GM23338 (cell line): ENCODE results near the gene INTS2. TPM values are rescaled to one million over a fixed set of nuclear protein-coding genes. Genes with fewer than 3 reads are reported as not detected.

ENCODE experiments used
- ATAC-seq: fragments of 200-7000 bp; cut with Tn5 transposase; 3 replicates; pipeline ENCODE4 v1.9.1; 2020
- DNase-seq: peaks from one replicate; pipeline ENCODE4 v3.0.0-alpha.2; 2015; ENCODE audit warnings: low spot score
- H2AFZ ChIP-seq: fragments of 200-600 bp; sonication (generic); 2 replicates; pipeline ENCODE4 v1.8.0; 2016; ENCODE audit warnings: antibody characterized with exemption, mild to moderate bottlenecking, moderate library complexity
- H3F3A ChIP-seq: fragments of 200-600 bp; sonication (generic); replicated peaks from 2 replicates; pipeline ENCODE4 v1.8.0; 2017; ENCODE audit warnings: antibody characterized with exemption, mixed run types, low read depth
- H3K27ac ChIP-seq: fragments of 200-600 bp; sonication (generic); 2 replicates; pipeline ENCODE4 v1.6.1; 2016; ENCODE audit warnings: low read depth
- H3K27me3 ChIP-seq: fragments of 200-600 bp; sonication (generic); 2 replicates; pipeline ENCODE4 v1.8.0; 2016; ENCODE audit warnings: mild to moderate bottlenecking, mixed run types, moderate library complexity; ENCODE audit not compliant: insufficient read depth
- H3K36me3 ChIP-seq: fragments of 200-600 bp; sonication (generic); 2 replicates; pipeline ENCODE4 v1.8.0; 2016; ENCODE audit warnings: mild to moderate bottlenecking; ENCODE audit not compliant: insufficient read depth
- H3K4me1 ChIP-seq: fragments of 200-600 bp; sonication (generic); 2 replicates; pipeline ENCODE4 v1.8.0; 2016; ENCODE audit warnings: mild to moderate bottlenecking, moderate library complexity; ENCODE audit not compliant: insufficient read depth
- H3K4me2 ChIP-seq: fragments of 200-600 bp; sonication (generic); 2 replicates; pipeline ENCODE4 v1.7.1; 2017; ENCODE audit warnings: mixed run types
- H3K4me3 ChIP-seq: fragments of 200-600 bp; sonication (generic); 2 replicates; pipeline ENCODE4 v1.6.1; 2016; ENCODE audit warnings: mixed run types
- H3K79me2 ChIP-seq: fragments of 200-600 bp; sonication (generic); replicated peaks from 2 replicates; pipeline ENCODE4 v1.8.0; 2017; ENCODE audit warnings: mild to moderate bottlenecking; ENCODE audit not compliant: insufficient read depth
- H3K9me2 ChIP-seq: fragments of 200-600 bp; sonication (generic); 2 replicates; pipeline ENCODE4 v1.8.0; 2017; ENCODE audit not compliant: insufficient read depth
- H4K20me1 ChIP-seq: fragments of 200-600 bp; sonication (generic); replicated peaks from 2 replicates; pipeline ENCODE4 v1.8.0; 2017; ENCODE audit warnings: mild to moderate bottlenecking; ENCODE audit not compliant: insufficient read depth
- H3K27ac Mint-ChIP-seq: 2 replicates; pipeline ENCODE4 v1.8.0; 2020; ENCODE audit warnings: inconsistent platforms, mild to moderate bottlenecking, moderate library complexity, mixed read lengths
- H3K27me3 Mint-ChIP-seq: 3 replicates; pipeline ENCODE4 v1.8.0; 2022; ENCODE audit warnings: low read depth, mild to moderate bottlenecking, moderate library complexity, mixed read lengths, inconsistent platforms; ENCODE audit not compliant: insufficient read depth, poor library complexity
- H3K36me3 Mint-ChIP-seq: 3 replicates; pipeline ENCODE4 v1.8.0; 2021; ENCODE audit warnings: low read depth, mild to moderate bottlenecking, inconsistent platforms, moderate library complexity, mixed read lengths
- H3K4me1 Mint-ChIP-seq: 3 replicates; pipeline ENCODE4 v1.8.0; 2020; ENCODE audit warnings: mild to moderate bottlenecking, inconsistent platforms, mixed read lengths
- H3K4me3 Mint-ChIP-seq: 3 replicates; pipeline ENCODE4 v1.8.0; 2021; ENCODE audit warnings: moderate library complexity, mild to moderate bottlenecking, inconsistent platforms, mixed read lengths
- H3K9me3 Mint-ChIP-seq: 3 replicates; pipeline ENCODE4 v1.8.0; 2020; ENCODE audit warnings: moderate library complexity, mild to moderate bottlenecking, inconsistent platforms, mixed read lengths
- CREB1 ChIP-seq: fragments of 250-450 bp; sonication (Bioruptor Pico); IDR thresholded peaks from 2 replicates; pipeline ENCODE4 v1.5.0; 2020; ENCODE audit warnings: low read depth, mild to moderate bottlenecking, moderate library complexity
- JUNB ChIP-seq: IDR thresholded peaks from one replicate; pipeline ENCODE4 v1.6.1; 2016; ENCODE audit warnings: antibody characterized with exemption; ENCODE audit not compliant: unreplicated experiment
- NANOG ChIP-seq: IDR thresholded peaks from 2 replicates; pipeline ENCODE4 v1.6.1; 2016; ENCODE audit warnings: antibody characterized with exemption, borderline replicate concordance
- POLR2AphosphoS5 ChIP-seq: IDR thresholded peaks from 2 replicates; pipeline ENCODE4 v1.6.1; 2016; ENCODE audit warnings: antibody characterized with exemption, low read depth
- ZNF114 ChIP-seq: fragments of 250-450 bp; sonication (Bioruptor Pico); IDR thresholded peaks from 2 replicates; pipeline ENCODE4 v1.5.0; 2020; ENCODE audit warnings: mild to moderate bottlenecking, moderate library complexity
- ZNF331 ChIP-seq: fragments of 250-450 bp; sonication (Bioruptor Pico); IDR thresholded peaks from 2 replicates; pipeline ENCODE4 v1.5.0; 2020; ENCODE audit warnings: low read depth, mild to moderate bottlenecking, moderate library complexity
- polyA plus RNA-seq: library from polyadenylated mRNA; unstranded; fragments of >200 nt; fragmentation: Nextera tagmentation; extraction: Ambion mirVana; gene quantifications from 2 replicates; pipeline ENCODE4 v1.2.1, GENCODE V29; 2016
- total RNA-seq: library from RNA; depleted of rRNA; stranded (reverse); fragments of >200 nt; shearing (Covaris generic); gene quantifications from 2 replicates; pipeline ENCODE4 v1.2.3, GENCODE V29; 2014
- TF ChIP-seq, protein P1 (sequence below): IDR thresholded peaks from one replicate; pipeline ENCODE4 v1.6.1; 2018; ENCODE audit warnings: antibody characterized with exemption; ENCODE audit not compliant: unreplicated experiment
- TF ChIP-seq, protein P2 (sequence below): IDR thresholded peaks from 2 replicates; pipeline ENCODE4 v1.6.1; 2016; ENCODE audit warnings: antibody characterized with exemption
- TF ChIP-seq, protein P3 (sequence below): fragments of 250-450 bp; sonication (Bioruptor Pico); IDR thresholded peaks from 2 replicates; pipeline ENCODE4 v1.5.0; 2020; ENCODE audit warnings: mild to moderate bottlenecking, moderate library complexity
- TF ChIP-seq, protein P4 (sequence below), 2 experiments: fragments of 200-600 bp in 1 of 2; sonication (generic) in 1 of 2; conservative IDR thresholded peaks; 2 replicates each; pipeline versions ENCODE4 v1.5.1 to v1.6.1; 2016 to 2017; ENCODE audit warnings: antibody characterized with exemption in 2 of 2, low read depth in 2 of 2, mild to moderate bottlenecking in 2 of 2, moderate library complexity in 1 of 2

Gene INTS2
- total and polyA plus RNA-seq, 2 experiments from 2014 or later, result 5.9 to 31.6 TPM

DNA sequence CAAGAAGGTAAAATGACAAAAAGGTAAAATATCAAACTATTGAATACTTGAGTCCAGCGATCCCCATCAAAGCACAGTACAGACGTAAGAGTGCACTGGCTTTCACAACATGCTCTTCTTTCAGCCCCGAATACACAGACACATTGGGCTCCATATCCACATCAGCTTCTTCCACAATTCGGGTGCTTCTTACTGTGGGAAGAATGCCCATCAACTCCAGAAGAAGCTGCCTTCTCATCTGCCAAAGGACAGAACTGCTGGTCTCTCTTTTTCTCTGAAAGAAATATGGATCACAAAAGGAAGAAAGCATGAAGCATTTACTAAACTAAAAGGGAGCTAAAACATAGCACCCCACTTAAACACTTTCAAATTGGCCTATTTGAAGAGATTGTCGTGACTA is 20.4 kb downstream of the INTS2 start (continued):
- TF ChIP-seq, protein P1, sequence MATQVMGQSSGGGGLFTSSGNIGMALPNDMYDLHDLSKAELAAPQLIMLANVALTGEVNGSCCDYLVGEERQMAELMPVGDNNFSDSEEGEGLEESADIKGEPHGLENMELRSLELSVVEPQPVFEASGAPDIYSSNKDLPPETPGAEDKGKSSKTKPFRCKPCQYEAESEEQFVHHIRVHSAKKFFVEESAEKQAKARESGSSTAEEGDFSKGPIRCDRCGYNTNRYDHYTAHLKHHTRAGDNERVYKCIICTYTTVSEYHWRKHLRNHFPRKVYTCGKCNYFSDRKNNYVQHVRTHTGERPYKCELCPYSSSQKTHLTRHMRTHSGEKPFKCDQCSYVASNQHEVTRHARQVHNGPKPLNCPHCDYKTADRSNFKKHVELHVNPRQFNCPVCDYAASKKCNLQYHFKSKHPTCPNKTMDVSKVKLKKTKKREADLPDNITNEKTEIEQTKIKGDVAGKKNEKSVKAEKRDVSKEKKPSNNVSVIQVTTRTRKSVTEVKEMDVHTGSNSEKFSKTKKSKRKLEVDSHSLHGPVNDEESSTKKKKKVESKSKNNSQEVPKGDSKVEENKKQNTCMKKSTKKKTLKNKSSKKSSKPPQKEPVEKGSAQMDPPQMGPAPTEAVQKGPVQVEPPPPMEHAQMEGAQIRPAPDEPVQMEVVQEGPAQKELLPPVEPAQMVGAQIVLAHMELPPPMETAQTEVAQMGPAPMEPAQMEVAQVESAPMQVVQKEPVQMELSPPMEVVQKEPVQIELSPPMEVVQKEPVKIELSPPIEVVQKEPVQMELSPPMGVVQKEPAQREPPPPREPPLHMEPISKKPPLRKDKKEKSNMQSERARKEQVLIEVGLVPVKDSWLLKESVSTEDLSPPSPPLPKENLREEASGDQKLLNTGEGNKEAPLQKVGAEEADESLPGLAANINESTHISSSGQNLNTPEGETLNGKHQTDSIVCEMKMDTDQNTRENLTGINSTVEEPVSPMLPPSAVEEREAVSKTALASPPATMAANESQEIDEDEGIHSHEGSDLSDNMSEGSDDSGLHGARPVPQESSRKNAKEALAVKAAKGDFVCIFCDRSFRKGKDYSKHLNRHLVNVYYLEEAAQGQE, result no peak
- no peak for TF ChIP-seq ZNF331 (CRISPR knock-in tag)
- TF ChIP-seq, protein P2, sequence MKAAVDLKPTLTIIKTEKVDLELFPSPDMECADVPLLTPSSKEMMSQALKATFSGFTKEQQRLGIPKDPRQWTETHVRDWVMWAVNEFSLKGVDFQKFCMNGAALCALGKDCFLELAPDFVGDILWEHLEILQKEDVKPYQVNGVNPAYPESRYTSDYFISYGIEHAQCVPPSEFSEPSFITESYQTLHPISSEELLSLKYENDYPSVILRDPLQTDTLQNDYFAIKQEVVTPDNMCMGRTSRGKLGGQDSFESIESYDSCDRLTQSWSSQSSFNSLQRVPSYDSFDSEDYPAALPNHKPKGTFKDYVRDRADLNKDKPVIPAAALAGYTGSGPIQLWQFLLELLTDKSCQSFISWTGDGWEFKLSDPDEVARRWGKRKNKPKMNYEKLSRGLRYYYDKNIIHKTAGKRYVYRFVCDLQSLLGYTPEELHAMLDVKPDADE, result no peak
- TF ChIP-seq POLR2AphosphoS5, result no peak
- TF ChIP-seq JUNB, result no peak

DNA sequence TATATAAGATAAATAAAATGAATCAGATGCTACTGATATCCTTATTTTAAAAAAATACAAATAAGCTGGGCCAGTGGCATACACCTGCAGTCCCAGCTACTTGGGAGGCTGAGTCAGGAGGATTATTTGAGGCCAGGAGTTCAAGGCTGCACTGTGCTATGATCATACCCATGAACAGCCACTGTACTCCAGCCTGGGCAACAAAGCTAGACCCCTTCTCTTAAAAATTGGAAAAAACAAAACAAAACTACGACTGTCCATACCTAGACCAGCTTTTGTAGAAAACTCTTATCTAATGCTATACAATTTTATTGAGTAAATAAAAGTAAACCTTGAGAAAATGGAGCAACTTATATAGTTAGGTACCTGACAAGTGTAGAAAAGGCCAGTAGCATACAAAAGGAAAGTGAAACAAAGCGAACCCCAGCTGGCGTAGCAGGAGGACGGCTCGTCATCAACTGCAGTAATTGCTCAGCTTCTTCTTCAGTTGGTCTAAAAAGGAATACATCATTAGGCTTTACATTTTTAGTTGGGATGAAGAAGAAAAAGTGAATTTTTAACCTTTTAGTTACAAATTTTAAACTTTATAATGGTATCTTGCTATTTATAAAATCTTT is 23.6 kb downstream of the INTS2 start:
- H3K4me3 ChIP-seq, result no peak overlapping the region
- no peaks in the 10 kb centered on the region for H3K79me2 ChIP-seq
- no peaks in the 10 kb centered on the region for H3K9me3 Mint-ChIP-seq
- H2AFZ ChIP-seq, result no peak overlapping the region
- no peaks in the 10 kb centered on the region for H3K9me2 ChIP-seq
- DNase-seq (no peak), ATAC-seq (no peak)
- peaks cover 17% of the 10 kb centered on the region; the same call in 1 of the 2 replicates for H3K36me3 ChIP-seq
- H3K27ac Mint-ChIP-seq, result no peak overlapping the region
- H3K27me3 Mint-ChIP-seq, result no peaks in the 10 kb centered on the region
- no peak overlapping the region for H3K4me3 Mint-ChIP-seq
- no peak overlapping the region for H3K4me2 ChIP-seq
- H3K27me3 ChIP-seq, result no peaks in the 10 kb centered on the region
- no peaks in the 10 kb centered on the region for H3K4me1 ChIP-seq
- no peaks in the 10 kb centered on the region for H4K20me1 ChIP-seq
- no peaks in the 10 kb centered on the region for H3F3A ChIP-seq
- no peaks in the 10 kb centered on the region for H3K4me1 Mint-ChIP-seq
- no peak overlapping the region for H3K27ac ChIP-seq
- peaks cover 38% of the 10 kb centered on the region for H3K36me3 Mint-ChIP-seq
- TF ChIP-seq NANOG (no peak), ZNF114 (CRISPR knock-in tag) (no peak), JUNB (no peak), POLR2AphosphoS5 (no peak), CREB1 (no peak)
- TF ChIP-seq, protein P3, sequence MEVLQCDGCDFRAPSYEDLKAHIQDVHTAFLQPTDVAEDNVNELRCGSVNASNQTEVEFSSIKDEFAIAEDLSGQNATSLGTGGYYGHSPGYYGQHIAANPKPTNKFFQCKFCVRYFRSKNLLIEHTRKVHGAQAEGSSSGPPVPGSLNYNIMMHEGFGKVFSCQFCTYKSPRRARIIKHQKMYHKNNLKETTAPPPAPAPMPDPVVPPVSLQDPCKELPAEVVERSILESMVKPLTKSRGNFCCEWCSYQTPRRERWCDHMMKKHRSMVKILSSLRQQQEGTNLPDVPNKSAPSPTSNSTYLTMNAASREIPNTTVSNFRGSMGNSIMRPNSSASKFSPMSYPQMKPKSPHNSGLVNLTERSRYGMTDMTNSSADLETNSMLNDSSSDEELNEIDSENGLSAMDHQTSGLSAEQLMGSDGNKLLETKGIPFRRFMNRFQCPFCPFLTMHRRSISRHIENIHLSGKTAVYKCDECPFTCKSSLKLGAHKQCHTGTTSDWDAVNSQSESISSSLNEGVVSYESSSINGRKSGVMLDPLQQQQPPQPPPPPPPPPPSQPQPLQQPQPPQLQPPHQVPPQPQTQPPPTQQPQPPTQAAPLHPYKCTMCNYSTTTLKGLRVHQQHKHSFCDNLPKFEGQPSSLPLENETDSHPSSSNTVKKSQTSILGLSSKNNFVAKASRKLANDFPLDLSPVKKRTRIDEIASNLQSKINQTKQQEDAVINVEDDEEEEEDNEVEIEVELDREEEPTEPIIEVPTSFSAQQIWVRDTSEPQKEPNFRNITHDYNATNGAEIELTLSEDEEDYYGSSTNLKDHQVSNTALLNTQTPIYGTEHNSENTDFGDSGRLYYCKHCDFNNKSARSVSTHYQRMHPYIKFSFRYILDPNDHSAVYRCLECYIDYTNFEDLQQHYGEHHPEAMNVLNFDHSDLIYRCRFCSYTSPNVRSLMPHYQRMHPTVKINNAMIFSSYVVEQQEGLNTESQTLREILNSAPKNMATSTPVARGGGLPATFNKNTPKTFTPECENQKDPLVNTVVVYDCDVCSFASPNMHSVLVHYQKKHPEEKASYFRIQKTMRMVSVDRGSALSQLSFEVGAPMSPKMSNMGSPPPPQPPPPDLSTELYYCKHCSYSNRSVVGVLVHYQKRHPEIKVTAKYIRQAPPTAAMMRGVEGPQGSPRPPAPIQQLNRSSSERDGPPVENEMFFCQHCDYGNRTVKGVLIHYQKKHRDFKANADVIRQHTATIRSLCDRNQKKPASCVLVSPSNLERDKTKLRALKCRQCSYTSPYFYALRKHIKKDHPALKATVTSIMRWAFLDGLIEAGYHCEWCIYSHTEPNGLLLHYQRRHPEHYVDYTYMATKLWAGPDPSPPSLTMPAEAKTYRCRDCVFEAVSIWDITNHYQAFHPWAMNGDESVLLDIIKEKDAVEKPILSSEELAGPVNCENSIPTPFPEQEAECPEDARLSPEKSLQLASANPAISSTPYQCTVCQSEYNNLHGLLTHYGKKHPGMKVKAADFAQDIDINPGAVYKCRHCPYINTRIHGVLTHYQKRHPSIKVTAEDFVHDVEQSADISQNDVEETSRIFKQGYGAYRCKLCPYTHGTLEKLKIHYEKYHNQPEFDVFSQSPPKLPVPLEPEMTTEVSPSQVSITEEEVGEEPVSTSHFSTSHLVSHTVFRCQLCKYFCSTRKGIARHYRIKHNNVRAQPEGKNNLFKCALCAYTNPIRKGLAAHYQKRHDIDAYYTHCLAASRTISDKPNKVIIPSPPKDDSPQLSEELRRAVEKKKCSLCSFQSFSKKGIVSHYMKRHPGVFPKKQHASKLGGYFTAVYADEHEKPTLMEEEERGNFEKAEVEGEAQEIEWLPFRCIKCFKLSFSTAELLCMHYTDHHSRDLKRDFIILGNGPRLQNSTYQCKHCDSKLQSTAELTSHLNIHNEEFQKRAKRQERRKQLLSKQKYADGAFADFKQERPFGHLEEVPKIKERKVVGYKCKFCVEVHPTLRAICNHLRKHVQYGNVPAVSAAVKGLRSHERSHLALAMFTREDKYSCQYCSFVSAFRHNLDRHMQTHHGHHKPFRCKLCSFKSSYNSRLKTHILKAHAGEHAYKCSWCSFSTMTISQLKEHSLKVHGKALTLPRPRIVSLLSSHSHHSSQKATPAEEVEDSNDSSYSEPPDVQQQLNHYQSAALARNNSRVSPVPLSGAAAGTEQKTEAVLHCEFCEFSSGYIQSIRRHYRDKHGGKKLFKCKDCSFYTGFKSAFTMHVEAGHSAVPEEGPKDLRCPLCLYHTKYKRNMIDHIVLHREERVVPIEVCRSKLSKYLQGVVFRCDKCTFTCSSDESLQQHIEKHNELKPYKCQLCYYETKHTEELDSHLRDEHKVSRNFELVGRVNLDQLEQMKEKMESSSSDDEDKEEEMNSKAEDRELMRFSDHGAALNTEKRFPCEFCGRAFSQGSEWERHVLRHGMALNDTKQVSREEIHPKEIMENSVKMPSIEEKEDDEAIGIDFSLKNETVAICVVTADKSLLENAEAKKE (CRISPR knock-in tag), result no peak
- TF ChIP-seq, protein P4, sequence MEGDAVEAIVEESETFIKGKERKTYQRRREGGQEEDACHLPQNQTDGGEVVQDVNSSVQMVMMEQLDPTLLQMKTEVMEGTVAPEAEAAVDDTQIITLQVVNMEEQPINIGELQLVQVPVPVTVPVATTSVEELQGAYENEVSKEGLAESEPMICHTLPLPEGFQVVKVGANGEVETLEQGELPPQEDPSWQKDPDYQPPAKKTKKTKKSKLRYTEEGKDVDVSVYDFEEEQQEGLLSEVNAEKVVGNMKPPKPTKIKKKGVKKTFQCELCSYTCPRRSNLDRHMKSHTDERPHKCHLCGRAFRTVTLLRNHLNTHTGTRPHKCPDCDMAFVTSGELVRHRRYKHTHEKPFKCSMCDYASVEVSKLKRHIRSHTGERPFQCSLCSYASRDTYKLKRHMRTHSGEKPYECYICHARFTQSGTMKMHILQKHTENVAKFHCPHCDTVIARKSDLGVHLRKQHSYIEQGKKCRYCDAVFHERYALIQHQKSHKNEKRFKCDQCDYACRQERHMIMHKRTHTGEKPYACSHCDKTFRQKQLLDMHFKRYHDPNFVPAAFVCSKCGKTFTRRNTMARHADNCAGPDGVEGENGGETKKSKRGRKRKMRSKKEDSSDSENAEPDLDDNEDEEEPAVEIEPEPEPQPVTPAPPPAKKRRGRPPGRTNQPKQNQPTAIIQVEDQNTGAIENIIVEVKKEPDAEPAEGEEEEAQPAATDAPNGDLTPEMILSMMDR (conservative IDR thresholded peaks at IDR 0.05; ENCODE audit: low read depth in 2 of 2), result no peak
- TF ChIP-seq, protein P2, result no peak
